Stimulated activated CD4-positive, alpha-beta T cell treated with anti-CD3 and anti-CD28 coated beads, Interleukin-1b, Interleukin-23, amount 100 ng/mL, for 48 hours (primary cell): Measurements from ENCODE around the gene USF3.

Experiments used
- DNase-seq: peaks from one replicate; pipeline ENCODE4 v3.0.0-alpha.2; 2020

The USF3 gene

DNA sequence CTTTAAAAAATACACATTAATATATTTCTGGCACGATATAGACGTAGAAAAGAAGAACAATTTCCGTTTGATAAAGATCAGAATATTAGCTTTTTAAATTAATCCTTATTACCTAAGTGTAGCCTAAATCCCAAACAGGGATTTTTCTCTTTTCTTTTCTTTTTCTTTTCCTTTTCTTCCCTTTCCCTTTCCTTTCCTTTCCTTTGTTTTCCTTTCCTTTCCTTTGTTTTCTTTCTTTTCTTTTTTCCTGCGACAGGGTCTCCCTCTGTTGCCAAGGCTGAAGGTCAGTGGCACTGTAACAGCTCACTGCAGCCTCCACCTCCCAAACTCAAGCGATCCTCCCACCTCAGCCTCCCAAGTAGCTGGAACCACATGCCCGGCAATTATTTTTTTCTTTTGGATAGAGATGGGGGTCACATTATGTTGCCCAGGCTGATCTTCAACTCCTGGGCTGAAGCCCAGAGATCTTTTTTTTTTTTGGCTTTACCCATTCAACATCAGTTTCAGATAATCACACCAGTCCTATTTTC, 1.8 kb upstream of the USF3 start:
- no peak for DNase-seq

- DNase-seq: no peak
Measured at GRCh38 chr3:113697500-113698090, 1.2 kb upstream of the USF3 start.

- DNase-seq: peak; percentile 99
Measured at GRCh38 chr3:113696658-113697499, 437 bp upstream of the USF3 start.

DNA sequence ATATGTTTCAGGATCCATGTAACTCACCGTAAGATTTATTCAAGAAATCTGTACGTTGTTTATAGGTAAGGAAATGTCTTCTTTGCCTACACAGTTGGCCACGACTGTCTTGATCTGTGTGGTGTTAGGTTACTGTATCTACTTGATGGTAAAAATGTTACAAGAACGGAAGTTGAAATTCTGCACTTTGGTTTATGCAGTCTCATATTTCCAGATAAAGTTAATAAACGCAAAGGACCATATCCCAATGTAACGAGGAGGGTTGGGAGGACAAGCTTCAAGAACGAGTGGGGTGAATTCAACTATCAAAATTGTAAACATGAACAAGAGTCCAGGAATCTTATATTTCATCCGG, 1.0 kb downstream of the USF3 start:
- no peak for DNase-seq

- DNase-seq: no peak
Measured at GRCh38 chr3:113690482-113690881, 6.0 kb downstream of the USF3 start.

- DNase-seq: no peak
Measured at GRCh38 chr3:113685956-113686721, 10.3 kb downstream of the USF3 start.

DNA sequence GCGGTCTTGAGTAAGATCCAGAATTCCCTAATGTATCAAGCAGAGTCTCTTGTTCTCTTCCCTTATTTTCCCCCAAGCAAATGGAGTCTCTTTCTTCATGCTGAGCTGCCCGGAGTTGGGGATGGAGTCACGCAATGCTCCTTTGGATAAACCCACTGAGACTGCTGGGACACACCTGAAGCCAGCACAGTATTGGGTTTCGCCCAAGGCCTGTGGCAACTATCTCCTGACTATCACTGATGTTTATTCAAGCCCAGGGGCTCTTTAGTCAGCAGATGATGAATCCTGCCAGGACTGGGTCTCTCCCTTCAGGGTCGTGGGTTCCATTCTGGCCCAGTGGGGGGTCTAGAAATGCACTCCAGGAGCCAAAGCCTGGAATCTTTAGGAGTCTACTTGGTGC, 11.3 kb downstream of the USF3 start:
- DNase-seq: no peak

GRCh38 chr3:113684271-113684819, 12.1 kb downstream of the USF3 start:
- DNase-seq: no peak

- no peak for DNase-seq
Measured at GRCh38 chr3:113678773-113679172, 17.7 kb downstream of the USF3 start.

GRCh38 chr3:113677737-113678136, 18.7 kb downstream of the USF3 start:
- no peak for DNase-seq

DNA sequence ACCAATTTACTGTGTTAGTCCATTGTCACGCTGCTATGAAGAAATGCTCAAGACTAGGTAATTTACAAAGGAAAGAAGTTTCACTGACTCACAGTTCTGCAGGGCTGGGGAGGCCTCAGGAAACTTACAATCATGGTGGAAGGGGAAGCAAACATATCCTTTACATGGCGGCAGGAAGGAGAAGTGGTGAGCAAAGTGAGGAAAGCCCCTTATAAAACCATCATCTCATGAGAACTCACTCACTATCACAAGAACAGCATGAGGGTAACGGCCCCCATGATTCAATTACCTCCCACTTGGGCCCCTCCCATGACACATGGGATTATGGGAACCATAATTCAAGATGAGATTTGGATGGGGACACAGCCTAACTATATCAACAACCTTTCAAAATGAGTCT, 20.2 kb downstream of the USF3 start:
- DNase-seq: no peak

DNA sequence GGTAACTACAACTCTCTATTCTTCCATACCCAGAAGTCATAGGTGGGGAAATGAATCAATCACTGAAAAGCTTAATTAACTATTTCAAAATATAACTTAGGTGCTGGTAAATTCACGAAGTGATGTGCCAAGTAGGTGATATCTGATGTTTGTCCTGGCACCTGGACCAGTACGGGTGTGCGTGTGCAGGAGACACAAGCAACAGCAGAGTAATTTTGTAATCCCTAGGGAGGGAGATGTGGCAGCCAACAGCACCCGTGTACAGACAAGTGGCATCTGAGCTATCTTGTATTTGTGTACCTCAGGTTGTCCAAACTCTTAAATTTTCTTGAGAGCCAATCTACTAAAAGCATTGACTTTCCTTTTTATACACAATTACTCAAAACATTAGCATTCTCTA, 22.8 kb downstream of the USF3 start:
- no peak for DNase-seq

DNA sequence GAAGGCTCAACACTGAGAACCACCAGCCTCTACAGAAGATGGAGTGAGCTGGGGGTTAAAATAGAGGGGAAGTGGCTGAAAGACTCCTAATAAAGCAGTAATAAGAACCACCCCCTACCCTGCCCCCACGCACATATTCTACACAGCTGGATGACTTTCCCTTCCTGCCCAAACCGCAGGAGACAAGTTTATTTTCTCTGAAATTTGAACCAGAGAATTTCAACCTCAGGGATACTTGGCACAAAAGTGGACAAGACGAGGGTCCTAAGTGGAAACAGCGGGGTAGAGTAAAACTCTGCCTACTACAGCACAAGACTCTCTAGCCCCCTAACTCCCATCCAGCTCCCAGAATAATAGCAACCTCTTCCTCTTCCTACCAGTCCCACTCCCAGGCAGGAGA, 28.4 kb downstream of the USF3 start:
- DNase-seq: no peak

DNA sequence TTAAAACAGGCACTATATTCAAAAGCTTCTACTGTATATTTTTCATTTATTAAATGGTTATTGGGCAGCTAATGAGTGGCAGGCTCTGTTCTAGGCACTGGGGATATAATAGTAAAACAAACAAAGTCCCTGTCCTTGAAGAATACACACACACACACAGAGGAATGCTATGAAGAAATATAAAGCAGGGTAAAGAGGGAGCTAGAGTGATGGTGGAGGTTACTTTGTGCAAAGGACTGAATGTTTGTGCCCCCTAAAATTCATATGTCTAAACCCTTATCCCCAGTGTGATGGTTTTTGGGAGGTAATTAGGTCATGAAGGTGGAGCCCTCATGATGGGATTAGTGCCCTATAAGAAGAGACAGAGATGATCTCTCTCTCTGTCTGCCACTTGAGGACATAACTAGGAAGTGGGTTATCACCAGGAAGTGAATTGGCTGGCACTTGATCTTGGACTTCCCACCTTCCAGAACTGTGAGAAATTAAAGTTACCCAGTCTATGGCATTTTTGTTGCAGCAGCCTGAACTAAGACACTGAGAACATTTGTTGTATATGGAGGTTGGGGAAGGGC, 31.8 kb downstream of the USF3 start:
- DNase-seq: no peak

GRCh38 chr3:113663761-113664160, 32.7 kb downstream of the USF3 start:
- no peak for DNase-seq

DNA sequence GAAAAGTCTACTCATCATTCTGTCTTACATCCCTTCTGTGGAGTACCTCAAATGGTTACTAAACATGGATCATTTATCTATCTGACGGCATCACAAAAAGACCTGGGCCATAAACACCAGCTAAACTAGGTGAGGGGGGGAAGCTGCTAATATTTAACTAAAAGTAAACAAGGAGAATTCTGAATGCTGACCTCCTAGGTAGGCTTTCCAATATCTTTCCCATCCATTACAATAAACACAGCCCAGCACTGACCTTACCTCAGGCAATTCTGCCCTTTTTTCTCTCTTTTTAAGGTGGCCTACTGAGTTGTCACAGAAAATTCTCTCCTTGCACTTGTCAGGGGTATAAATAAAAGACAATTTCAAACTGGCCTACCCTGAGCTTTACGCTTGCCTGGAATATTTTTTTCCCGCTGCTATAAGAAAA, 33.1 kb downstream of the USF3 start:
- DNase-seq: no peak

GRCh38 chr3:113662824-113663223, 33.6 kb downstream of the USF3 start:
- DNase-seq: no peak

DNA sequence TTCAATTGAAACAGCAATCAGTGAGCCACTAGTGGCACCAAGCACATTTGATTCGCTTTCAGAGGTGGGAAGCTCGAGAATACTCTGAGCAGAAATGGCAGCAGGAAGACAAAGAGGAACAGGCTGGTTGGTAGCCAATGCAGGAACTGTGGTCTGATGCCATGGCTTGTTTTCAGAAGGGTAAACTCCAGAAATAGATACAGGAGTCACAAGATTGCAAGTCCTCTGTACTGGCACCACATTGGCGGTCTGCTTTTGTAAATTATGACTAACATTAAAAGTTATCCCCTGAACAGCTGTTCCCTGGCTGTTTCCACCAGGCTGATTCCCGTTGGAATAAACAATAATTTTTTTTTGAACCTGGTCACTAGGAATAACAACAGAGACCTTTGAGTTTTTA, 35.5 kb downstream of the USF3 start:
- no peak for DNase-seq

DNA sequence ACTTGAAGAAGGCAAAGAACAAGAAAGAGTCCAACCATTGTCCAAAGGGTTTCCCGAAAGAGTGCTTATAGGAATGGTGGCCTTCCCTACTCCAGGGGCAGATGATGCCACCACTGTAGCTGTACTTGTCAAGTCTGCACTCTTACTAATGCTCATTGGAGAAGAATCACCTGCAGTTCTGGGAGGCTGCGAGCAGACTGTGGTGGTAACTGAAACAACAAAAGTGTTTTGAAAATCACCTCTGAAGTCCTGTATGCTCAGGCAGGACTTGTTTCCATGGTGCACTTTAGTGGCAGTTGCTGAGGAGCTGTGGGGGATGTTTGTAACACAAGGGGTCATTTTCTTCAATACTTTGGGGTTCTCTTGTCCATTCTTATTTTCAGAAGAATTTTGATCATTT, 36.0 kb downstream of the USF3 start:
- DNase-seq: no peak

DNA sequence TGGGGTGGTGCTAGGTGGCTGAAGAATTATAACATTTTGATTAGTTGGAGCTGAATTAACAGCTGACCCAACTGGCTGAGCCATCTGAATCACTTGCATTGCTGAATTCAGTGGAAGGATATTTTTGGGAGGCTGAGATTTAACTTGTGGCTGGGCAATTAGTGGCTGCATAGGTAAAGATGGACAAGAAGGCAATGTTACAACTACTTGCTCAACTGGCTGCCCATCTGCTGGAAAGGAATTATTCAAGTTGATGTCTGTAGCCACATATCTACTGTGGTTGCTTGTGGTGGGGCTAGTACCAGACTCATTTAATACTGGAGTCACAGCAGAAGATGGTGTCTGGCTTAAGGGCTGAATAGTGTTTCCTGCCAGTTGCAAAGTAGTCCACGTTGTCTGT, 36.4 kb downstream of the USF3 start:
- no peak for DNase-seq

- no peak for DNase-seq
Measured at GRCh38 chr3:113659101-113659541, 37.3 kb downstream of the USF3 start.

DNA sequence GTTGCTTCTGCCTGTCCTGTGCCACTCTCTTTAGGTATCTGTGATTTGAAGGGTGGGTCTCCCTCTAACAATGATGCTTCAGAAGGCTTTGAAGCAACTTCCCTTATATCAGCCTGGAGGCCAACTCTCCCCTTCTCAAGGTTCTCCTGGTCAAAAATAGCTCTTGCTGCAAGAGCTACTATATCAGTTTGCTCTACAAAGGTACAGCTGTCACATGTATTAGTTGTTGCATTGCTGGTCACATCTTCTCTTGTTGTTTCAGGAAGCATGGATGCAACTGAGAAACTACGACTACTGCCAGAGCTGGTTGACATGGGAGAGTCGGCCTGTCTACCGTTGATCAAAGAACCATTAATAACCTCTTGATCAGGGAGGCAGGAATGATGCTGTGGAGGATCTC, 38.3 kb downstream of the USF3 start:
- no peak for DNase-seq

DNA sequence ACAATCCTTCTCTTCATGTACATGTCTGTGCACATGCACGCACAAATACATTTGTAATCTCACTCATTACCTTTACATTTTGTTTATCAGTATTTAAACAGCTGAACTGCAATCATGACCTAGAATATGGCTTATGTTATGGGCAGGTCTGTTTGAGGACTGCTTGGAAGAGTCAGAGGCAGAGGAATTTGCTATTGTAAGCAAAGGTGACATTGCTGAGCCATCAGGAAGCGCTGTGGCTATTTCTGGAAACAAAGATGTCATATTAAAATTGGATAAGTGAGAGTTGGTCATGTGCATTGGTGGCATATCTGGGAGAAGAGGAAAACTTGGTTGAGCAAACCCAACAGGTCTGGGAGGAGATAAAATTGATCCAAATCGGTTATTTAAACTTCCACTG, 41.6 kb downstream of the USF3 start:
- DNase-seq: no peak
